Activated CD8-positive, alpha-beta memory T cell treated with anti-CD3 and anti-CD28 coated beads, Interleukin-2, amount 50 U/mL, for 1 hour (primary cell): ENCODE results near the gene ADAM30.

Experiments used
- DNase-seq: peaks from one replicate; pipeline ENCODE4 v3.0.0-alpha.2; 2020; ENCODE audit errors: extremely low read depth

The ADAM30 gene

GRCh38 chr1:119896303-119896702 lies at the start of gene ADAM30:
TSS of gene ADAM30 (minus strand) at chr1:119896515. CDS start at chr1:119896336, 179 bp downstream.
- no peak for DNase-seq

GRCh38 chr1:119943216-119943615 lies 46.9 kb upstream of the ADAM30 start:
- DNase-seq, result no peak

- DNase-seq, result no peak
Measured at GRCh38 chr1:119941392-119941791, 45.1 kb upstream of the ADAM30 start.

GRCh38 chr1:119940697-119941096 lies 44.4 kb upstream of the ADAM30 start:
- no peak for DNase-seq

- no peak for DNase-seq
Measured at GRCh38 chr1:119937198-119937597, 40.9 kb upstream of the ADAM30 start.

GRCh38 chr1:119935915-119936314 lies 39.6 kb upstream of the ADAM30 start:
- DNase-seq, result no peak

GRCh38 chr1:119935373-119935772 lies 39.1 kb upstream of the ADAM30 start:
- no peak for DNase-seq

- DNase-seq, result no peak
Measured at GRCh38 chr1:119933397-119933796, 37.1 kb upstream of the ADAM30 start.

- DNase-seq, result no peak
Measured at GRCh38 chr1:119929643-119930315, 33.5 kb upstream of the ADAM30 start.

GRCh38 chr1:119926553-119926952 lies 30.2 kb upstream of the ADAM30 start:
- no peak for DNase-seq

GRCh38 chr1:119924948-119925898 lies 28.9 kb upstream of the ADAM30 start:
- no peak for DNase-seq

- DNase-seq, result no peak
Measured at GRCh38 chr1:119920104-119920968, 24.0 kb upstream of the ADAM30 start.

GRCh38 chr1:119919241-119919640 lies 22.9 kb upstream of the ADAM30 start:
- DNase-seq, result no peak

- DNase-seq, result no peak
Measured at GRCh38 chr1:119918301-119918700, 22.0 kb upstream of the ADAM30 start.

GRCh38 chr1:119917304-119918055 lies 21.2 kb upstream of the ADAM30 start:
- DNase-seq, result no peak

GRCh38 chr1:119915517-119915916 lies 19.2 kb upstream of the ADAM30 start:
- no peak for DNase-seq

- DNase-seq, result no peak
Measured at GRCh38 chr1:119914071-119914470, 17.8 kb upstream of the ADAM30 start.

GRCh38 chr1:119912963-119913362 lies 16.6 kb upstream of the ADAM30 start:
- no peak for DNase-seq

GRCh38 chr1:119911775-119912174 lies 15.5 kb upstream of the ADAM30 start:
- no peak for DNase-seq

- DNase-seq, result no peak
Measured at GRCh38 chr1:119910618-119911017, 14.3 kb upstream of the ADAM30 start.

- DNase-seq, result no peak
Measured at GRCh38 chr1:119909890-119910596, 13.7 kb upstream of the ADAM30 start.
